Stimulated activated CD4-positive, alpha-beta T cell treated with anti-CD3 and anti-CD28 coated beads, TNF-alpha, amount 100 ng/mL, for 24 hours (primary cell): ENCODE measurements around the gene FGG.

Source experiments
- DNase-seq, 3 experiments: peaks; one replicate each; pipeline ENCODE4 v3.0.0-alpha.2; 2020; ENCODE audit warnings: low read depth in 3 of 3

FGG gene

GRCh38 chr4:154612472-154613414, at the start of gene FGG:
FGG (minus strand) TSS chr4:154612656; CDS start chr4:154612609, 47 bp downstream.
- DNase-seq: no peak

GRCh38 chr4:154660052-154660451, 47.6 kb upstream of the FGG start:
- no peak for DNase-seq

DNA sequence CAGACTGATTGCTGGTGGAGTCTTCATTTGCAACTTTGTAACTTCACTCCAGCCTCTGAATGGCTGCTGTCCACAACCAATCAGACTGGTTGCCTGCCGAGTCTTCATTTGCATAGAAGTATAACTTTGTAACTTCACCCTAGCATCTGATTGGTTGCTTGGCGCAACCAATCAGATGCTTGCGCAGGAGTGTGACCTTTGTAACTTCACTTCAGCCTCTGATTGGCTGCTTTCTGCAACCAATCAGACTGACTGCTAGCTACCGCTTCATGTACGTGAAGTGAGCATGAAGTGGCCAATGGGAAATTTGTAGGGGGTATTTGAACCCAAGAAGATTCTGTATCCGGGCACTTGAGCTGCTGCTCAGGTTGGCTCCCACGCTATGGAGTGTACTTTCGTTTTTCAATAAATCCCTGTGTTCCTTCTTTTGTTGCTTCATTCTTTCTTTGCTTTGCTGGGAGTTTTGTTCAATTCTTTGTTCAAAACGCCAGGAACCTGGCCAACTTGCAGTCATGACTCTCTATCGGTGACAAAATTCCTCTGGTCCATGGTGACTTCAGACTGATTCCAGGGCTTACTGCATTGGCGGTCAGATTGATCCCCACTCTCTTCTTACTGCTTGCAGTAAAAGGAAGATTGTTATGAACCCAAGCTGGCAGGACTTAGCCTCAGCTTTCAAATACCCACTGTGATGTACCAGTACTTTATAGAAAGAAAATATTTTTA, 46.4 kb upstream of the FGG start:
- no peak for DNase-seq

GRCh38 chr4:154643493-154643892, 31.0 kb upstream of the FGG start:
- DNase-seq: no peak

- DNase-seq: no peak
These were observed 30.0 kb upstream of the FGG start for GRCh38 chr4:154642373-154643009.

- DNase-seq: no peak
These were observed 28.5 kb upstream of the FGG start for GRCh38 chr4:154640999-154641398.

DNA sequence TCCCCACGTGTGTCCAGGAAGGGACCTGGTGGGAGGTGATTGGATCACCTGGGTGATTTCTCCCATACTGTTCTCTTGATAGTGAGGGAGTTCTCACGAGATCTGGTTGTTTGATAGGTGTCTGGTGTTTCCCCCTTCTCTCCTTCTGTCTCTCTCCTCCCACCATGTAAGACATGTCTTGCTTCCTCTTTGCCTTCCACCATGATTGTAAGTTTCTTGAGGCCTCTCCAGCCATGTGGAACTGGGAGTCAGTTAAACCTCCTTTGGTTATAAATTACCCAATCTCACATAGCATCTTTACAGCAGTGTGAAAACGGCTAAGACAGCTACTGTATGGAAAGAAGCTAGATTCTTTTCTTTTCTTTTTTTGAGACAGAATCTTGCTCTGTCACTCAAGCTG, 21.6 kb upstream of the FGG start:
- no peak for DNase-seq

DNA sequence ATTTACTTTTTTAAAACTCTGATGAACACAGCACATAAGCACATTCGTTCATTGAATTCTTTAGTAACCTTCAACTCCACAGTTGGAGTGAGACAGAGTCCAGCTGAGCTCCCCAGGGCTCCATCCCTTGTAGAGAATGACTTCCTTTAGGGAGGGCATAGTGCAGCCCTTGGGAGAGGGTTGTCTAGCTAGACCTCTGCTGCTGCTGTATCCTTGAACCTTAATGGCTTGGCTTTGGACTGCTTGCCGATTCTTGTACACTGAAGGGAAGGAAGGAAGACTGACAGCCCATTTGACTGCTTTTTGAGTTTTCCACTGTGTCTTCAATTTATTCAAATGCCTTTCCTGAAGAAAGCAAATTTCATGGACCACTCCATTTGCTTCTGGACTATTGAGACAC, 19.4 kb upstream of the FGG start:
- DNase-seq: no peak

- DNase-seq: no peak
These were observed 17.9 kb upstream of the FGG start for GRCh38 chr4:154630324-154630723.

GRCh38 chr4:154626793-154627484, 14.5 kb upstream of the FGG start:
- DNase-seq: peak; percentile 6 to 61 (median 22)

GRCh38 chr4:154625971-154626370, 13.5 kb upstream of the FGG start:
- DNase-seq: no peak

DNA sequence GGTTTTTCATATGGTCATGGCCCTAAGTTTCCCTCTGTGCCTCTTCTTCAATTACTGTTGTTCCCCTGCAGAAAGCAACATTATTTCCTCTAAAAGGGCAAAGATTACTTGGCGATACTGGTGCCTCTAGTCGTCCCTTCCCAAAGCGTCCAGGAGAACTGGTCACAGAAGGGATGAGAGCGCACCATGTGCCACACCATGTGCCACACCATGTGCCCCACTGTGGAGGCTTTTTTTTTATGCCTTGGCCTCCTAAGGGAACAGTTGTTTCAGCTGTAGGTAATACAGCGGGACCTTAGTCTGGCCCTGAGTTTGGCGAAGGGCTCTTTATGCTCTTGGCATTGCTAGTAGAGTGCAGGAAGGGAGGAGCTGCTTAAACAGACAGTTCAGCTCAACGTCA, 11.5 kb upstream of the FGG start:
- no peak for DNase-seq

DNA sequence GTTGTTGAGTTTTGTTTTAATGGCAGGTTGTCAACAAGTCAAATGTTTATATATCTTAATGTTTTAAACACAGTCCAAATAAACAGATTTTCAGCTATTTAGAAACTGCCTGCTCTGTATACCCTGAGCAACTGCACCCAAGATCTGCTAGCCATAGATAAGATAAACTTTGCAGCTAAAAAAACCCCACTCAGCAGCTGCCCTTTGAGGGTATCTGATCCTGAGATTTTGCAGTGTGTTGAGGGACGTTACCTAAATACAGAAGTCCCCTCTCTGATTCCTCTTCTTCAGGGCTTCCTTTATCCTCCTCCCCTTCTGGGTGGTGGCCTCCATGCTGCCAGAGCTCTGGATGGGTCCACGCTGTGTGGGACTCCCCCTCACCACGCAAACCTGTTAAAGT, 11.0 kb upstream of the FGG start:
- DNase-seq: no peak

DNA sequence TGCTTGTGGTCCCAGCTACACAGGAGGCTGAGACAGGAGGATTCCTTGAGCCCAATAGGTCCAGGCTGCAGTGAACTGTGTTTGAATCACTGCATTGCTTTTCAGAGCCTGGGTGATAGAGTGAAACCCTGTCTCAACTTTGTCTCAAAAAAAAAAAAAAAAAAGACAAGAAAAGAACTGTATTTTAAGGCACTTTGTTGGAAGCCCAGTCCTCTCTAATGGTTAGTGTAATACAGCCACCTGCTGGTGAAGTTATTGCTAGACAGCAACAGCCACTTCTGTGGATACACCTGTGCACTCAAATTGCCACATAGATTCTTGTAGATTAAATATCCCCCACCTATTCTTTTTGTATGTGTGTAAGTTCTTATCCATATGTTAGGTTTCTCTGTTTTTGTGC, 10.1 kb upstream of the FGG start:
- no peak for DNase-seq

DNA sequence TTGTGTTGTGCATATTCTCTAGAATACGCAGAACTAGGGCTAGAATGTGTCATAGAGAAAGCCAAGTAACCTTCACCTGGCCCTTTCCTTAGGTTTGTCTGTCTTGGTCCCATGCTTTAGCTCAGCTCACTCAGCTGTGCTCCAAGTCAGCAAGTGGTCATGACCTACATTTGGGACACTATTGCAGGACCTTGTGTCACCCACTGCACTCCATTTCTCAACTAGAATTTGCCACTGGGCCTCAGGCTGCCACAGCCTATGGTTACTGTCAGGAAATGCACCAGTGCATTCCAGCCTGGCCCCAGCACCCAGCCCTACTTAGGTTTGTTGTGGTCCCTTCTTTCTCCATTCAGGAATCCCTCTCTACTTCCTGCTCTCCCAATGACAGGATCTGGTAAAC, 7.7 kb upstream of the FGG start:
- no peak for DNase-seq

DNA sequence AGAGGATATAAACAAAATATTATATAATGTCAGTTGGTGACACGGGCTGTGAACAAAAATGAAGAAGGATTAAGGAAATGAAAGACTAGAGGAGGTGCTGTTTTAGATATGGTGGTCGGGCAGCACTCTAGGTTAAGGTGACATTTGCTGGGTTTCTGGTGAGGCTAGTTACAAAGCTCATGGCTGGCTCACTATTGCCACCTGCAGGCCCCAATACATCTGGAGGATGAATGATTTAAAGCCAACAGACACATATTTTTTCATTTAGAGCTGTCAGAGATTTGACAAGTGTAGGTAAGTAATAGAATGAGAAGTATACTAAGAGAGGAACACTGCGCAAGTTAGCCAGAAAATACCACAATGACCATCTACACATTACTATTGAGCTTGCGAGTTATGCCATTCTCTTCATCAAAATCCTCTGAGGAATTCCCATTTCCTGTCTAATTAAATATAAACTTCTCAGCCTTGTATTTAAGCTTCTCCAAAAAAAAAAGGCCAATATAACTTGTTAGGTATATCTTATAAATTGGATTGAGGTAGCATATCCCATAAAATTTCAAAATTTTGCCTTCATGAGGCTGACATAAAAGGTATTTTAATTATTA, 6.4 kb upstream of the FGG start:
- DNase-seq: peak in 1 of 3 experiments; percentile 53

- DNase-seq: no peak
These were observed 5.4 kb upstream of the FGG start for GRCh38 chr4:154617820-154618317.

DNA sequence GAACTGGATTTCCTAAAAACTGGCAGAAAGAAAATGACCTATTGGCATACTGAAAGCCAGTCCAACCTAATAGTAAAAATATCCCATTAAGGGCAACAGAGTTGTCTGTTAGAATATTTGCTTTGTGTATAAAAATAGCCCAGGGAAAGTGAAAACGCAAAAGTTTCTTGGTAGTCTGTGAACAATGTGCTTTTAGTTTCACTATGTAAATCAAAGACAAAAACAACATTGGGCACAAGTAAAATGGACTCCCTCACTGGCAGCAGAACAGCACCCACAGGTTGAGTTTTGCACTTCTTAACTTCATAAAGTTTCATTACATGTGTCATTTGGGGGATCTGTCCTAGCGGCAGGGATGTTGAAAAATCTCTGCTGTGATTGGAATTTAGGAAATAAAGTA, 4.3 kb upstream of the FGG start:
- DNase-seq: no peak

DNA sequence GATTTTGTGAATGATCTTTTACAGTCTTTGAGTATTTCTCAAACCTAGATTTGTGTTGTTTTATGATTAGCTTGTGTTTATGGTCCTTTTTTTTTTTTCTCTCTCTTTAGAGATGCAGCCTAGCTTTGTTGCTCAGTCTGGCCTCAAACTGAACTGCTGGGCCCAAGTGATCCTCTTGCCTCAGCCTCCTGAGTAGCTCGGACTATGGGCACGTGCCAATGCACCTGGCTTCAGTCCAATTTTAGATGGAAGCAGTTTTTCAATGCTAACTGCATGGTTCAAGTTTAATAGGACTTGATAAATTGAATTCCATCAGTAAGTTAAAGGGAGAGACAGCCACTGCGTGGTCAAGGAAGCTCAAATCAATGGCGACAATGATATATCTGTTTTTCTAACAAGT, 3.8 kb upstream of the FGG start:
- no peak for DNase-seq

DNA sequence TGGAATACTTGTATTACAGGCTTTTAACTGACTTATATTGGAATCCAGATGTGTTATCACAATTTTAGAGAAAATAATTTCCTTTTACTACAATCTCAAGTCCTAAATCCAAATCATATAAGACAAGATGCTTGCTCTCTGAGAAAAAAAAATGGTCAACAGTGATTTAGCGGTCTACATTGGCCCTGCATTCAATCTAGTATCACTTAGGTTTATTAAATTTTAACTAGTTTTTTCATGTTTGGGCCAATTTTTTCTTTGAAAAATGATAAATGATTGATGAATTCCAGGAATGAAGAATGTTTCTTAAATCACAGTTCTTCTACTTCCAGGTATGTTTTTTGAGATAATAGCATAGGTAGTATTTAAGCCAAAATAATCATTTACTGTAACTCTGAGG, 2.8 kb upstream of the FGG start:
- DNase-seq: no peak

- no peak for DNase-seq
These were observed 1.9 kb upstream of the FGG start for GRCh38 chr4:154614306-154614705.
